ENCODE data around the gene KAZN. TPM values are rescaled to one million over a fixed set of nuclear protein-coding genes. Genes with fewer than 3 reads are reported as not detected.

KAZN gene
- total RNA-seq, 1 donor from 2014 or later = 21.2 TPM

GRCh38 chr1:14812189-14812588, 213.7 kb downstream of the KAZN start:
- Histone ChIP-seq H3K4me3 (no peak overlapping the region), H3K27ac (no peak overlapping the region), H3K9me3 (peaks cover 6% of the 10 kb centered on the region), H3K36me3 (no peaks in the 10 kb centered on the region), H3K4me1 (peaks cover 15% of the 10 kb centered on the region), H3K27me3 (ENCODE audit: low read depth) (no peaks in the 10 kb centered on the region)
- intact Hi-C loops (cut with DNase I) = no loop called here
- no peak for ATAC-seq
- no peak for DNase-seq
- no peak for TF ChIP-seq CTCF (IDR thresholded peaks at IDR 0.05)

GRCh38 chr1:14815175-14815877, 216.8 kb downstream of the KAZN start:
- intact Hi-C loops (cut with DNase I) = no loop called here
- Histone ChIP-seq H3K27me3 (ENCODE audit: low read depth) (no peaks in the 10 kb centered on the region), H3K9me3 (no peaks in the 10 kb centered on the region), H3K36me3 (no peaks in the 10 kb centered on the region), H3K4me1 (peaks cover 15% of the 10 kb centered on the region), H3K4me3 (no peak overlapping the region), H3K27ac (no peak overlapping the region)
- DNase-seq (no peak), ATAC-seq (peak; percentile 76 to 81)
- no peak for TF ChIP-seq CTCF (IDR thresholded peaks at IDR 0.05)

- Histone ChIP-seq H3K27me3 (ENCODE audit: low read depth) (no peaks in the 10 kb centered on the region), H3K4me1 (peaks cover 15% of the 10 kb centered on the region), H3K27ac (no peak overlapping the region), H3K36me3 (no peaks in the 10 kb centered on the region), H3K9me3 (no peaks in the 10 kb centered on the region), H3K4me3 (no peak overlapping the region)
- intact Hi-C loops (cut with DNase I) = no loop called here
- DNase-seq (no peak), ATAC-seq (no peak)
- no peak for TF ChIP-seq CTCF (IDR thresholded peaks at IDR 0.05)
Observed at GRCh38 chr1:14817223-14818170, 219.0 kb downstream of the KAZN start.

- no peak for TF ChIP-seq CTCF (IDR thresholded peaks at IDR 0.05)
- Histone ChIP-seq H3K4me1 (peaks cover 5% of the 10 kb centered on the region), H3K4me3 (no peak overlapping the region), H3K27ac (no peak overlapping the region), H3K27me3 (ENCODE audit: low read depth) (no peaks in the 10 kb centered on the region), H3K36me3 (no peaks in the 10 kb centered on the region), H3K9me3 (no peaks in the 10 kb centered on the region)
- intact Hi-C loops (cut with DNase I) = no loop called here
- ATAC-seq (no peak), DNase-seq (no peak)
Observed at GRCh38 chr1:14820295-14821085, 222.0 kb downstream of the KAZN start.

GRCh38 chr1:14822493-14822892, 224.0 kb downstream of the KAZN start:
- H3K27me3 ChIP-seq (ENCODE audit: low read depth) = no peaks in the 10 kb centered on the region
- DNase-seq = peak; percentile 9
- H3K4me3 ChIP-seq = no peak overlapping the region
- no peak for TF ChIP-seq CTCF (IDR thresholded peaks at IDR 0.05)
- intact Hi-C loops (cut with DNase I) = no loop called here
- no peak for ATAC-seq
- no peaks in the 10 kb centered on the region for H3K4me1 ChIP-seq
- H3K36me3 ChIP-seq = no peaks in the 10 kb centered on the region
- H3K27ac ChIP-seq = no peak overlapping the region
- no peaks in the 10 kb centered on the region for H3K9me3 ChIP-seq
